NCI-H748 (cell line): ENCODE data around the gene ACSL1.

ENCODE experiments used
- DNase-seq: peaks from one replicate; lab custom pipeline; 2025; ENCODE audit not compliant: unreplicated experiment; lab: John Stamatoyannopoulos, UW

Gene ACSL1

GRCh38 chr4:184812651-184813181 is 13.1 kb downstream of the ACSL1 start:
- peak; percentile 31 for DNase-seq

- DNase-seq, result no peak
Measured at GRCh38 chr4:184812199-184812542, 13.6 kb downstream of the ACSL1 start.

DNA sequence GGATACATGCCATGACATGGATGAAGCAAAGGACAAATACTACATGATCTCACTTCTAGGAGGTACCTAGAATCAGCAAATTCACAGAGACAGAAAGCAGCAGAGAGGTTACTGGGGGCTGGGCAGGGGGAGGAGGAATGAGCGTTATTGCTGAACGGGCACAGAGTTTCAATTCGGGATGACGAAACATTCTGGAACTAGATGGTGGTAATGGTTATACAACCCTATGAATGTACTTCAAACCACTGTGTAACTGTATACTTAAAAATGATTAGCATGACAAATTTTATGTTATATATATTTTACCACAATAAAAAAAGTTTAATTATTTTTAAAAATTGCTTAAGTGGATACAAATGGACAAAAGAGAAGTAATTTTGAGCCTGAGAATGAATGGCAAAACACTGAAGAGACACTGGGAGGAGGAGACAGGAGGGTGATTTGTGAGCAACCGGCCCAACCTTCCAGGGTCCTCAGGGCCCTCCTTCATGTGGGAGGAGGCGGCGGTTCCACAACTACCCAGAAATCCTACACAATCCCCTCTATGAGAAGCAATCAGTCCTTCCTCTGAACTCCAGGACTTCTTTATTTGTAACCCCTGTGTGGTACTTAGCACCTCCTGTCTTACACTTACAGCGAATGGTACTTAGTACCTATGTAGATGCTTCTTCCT is 14.1 kb downstream of the ACSL1 start:
- DNase-seq, result no peak

DNA sequence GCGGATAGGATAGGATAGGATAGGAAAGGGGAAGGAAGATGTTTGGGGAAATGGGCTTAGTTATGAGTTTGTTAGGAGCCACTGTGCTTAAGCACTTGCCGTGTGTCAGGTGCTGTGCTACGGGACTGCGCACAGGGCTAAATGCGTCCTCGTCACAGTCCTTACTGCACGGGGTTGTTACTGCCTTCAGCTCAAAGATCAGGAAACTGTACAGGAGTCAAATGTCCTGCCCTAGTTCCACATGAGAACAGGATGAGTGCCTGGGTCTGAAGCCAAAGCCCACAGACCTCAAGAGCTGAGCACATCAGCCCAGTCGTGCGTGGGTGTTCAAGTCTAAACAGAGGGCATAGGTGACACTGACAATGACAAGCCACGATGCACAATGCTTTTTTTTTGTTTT is 15.0 kb downstream of the ACSL1 start:
- no peak for DNase-seq

- DNase-seq, result no peak
Measured at GRCh38 chr4:184808713-184809050, 17.1 kb downstream of the ACSL1 start.

GRCh38 chr4:184807797-184808712 is 17.7 kb downstream of the ACSL1 start:
- peak; percentile 62 for DNase-seq

DNA sequence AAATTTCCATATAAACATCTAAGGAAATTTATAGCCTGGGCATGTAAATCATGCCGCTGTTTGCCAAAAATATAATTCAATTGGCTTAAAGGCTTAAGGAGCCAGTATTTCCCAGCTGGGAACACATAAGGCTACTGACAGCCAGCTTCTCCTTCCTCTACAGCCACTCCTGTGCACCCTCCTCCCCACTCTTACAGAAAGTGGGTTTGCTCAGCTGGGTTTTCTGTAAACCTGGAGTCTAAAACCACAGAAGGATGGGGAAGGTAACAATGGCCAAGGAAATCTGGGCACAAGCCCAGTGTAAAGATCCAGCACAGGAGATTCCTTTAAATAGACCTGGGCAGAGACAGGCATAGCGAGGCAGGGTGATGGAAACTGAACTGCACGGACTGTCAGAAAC is 18.5 kb downstream of the ACSL1 start:
- DNase-seq, result no peak

GRCh38 chr4:184806711-184807110 is 19.1 kb downstream of the ACSL1 start:
- no peak for DNase-seq

GRCh38 chr4:184806229-184806550 is 19.6 kb downstream of the ACSL1 start:
- no peak for DNase-seq

- peak; percentile 39 for DNase-seq
Measured at GRCh38 chr4:184805462-184806228, 20.1 kb downstream of the ACSL1 start.

DNA sequence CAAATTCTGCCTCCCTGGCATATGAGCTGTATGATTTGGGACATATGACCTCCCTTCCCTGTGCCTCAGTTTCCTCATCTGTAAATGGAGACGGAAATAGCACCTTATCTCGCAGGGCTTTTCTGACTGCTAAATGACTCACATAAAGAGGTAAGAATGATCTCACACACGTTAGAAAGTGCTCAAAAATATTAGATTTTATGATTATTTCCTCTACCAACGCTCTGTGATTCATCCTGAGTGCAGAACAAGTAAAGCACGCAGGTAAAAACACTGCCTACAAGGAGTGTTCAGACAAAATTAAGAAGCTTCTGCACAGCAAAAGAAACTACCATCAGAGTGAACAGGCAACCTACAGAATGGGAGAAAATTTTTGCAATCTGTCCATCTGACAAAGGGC is 21.1 kb downstream of the ACSL1 start:
- DNase-seq, result no peak

- no peak for DNase-seq
Measured at GRCh38 chr4:184803874-184804273, 21.9 kb downstream of the ACSL1 start.

- no peak for DNase-seq
Measured at GRCh38 chr4:184803133-184803532, 22.6 kb downstream of the ACSL1 start.

DNA sequence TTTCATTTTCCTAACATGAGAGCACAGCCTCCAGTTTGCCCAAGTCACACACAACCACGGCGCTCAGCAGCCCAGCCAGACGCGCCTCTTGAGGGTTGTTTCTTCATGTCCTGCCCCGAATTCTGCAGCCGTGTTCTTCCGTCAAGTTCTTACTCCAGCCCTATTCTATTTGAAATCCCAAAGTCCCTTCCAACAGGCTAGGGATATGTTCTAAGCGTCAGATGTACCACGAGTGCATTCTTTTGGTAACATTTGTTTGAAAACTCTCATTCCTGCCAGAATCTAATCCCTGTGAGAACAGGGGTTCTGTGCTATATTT is 23.1 kb downstream of the ACSL1 start:
- DNase-seq, result no peak

- DNase-seq, result no peak
Measured at GRCh38 chr4:184801781-184802696, 23.7 kb downstream of the ACSL1 start.

DNA sequence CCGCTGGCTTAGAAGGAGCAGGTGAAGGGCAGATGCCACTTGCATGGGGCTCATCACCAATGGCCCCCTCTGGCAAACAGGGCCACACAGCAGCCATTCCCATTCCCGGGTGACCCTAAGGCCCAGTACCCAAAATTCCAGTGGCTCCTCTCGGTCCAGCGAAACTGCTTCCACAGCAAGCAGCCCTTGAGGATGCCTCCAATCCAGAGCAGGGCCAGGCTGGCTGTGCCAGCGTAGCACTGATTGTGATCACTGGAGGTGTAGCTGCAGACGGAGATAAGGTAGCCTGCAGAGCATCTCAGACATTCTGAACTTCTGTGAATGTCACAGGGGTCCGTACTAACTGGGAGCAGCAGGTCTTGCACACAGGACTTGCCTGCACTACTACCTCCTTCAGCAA is 27.3 kb downstream of the ACSL1 start:
- no peak for DNase-seq

GRCh38 chr4:184796906-184797305 is 28.9 kb downstream of the ACSL1 start:
- DNase-seq, result no peak

DNA sequence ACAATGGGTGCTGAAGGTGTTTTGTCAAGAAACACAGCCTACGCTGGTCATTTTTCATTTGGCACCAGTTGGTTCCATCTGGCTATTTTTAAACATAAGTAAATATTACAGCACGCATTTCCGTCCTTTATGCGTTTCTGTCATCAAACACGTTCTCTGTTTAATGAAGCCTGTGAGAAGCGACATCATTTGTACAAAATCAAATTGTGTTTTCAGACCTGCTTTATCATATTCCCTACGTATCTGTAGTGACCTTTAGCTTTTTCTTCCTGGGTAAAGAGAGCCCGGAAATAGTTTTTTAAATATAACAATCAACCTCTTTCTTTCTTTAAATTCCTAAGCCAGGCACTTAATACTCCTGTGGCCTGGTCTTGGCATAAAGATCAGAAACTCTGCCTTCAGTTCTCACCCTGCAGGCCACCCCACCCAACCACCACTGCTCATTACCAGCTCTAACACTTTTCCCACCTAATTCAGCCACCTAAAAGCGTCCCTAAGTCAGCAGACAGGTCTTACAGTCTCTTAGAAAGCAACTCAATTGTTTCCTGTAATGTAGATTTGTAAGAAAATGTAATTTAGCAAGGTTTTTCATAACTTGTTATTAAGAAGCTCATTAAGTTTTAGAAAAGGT is 30.4 kb downstream of the ACSL1 start:
- no peak for DNase-seq

GRCh38 chr4:184794470-184794869 is 31.3 kb downstream of the ACSL1 start:
- no peak for DNase-seq

DNA sequence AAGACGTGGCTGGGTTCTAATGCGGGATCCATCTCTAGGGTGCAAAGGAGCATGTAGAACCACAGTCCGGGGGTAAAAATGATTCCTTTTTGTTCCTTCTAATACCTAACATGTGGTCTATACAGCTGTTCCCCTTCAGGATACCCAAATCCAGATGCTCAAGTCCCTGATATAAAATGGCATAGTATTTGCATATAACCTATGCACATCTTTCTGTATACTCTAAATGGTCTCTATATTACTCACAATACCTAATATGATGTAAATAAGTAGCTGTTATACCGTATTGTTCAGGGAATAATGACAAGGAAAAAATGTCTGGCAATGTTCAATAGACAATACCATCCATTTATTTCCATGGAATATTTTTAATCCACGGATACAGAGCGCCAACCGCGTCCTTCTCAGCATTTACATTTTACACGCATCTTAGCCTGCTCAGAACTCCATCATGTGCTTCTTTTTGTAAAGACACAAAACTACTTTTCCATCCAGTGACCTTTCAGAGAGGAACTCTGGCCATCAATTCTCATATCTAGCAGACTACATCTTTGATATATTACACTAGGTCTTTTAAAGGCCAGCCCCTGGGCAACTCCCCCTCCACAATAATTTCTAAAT is 31.9 kb downstream of the ACSL1 start:
- DNase-seq, result no peak
